ENCODE measurements around the gene AUTS2. TPM values are rescaled to one million over a fixed set of nuclear protein-coding genes. Genes with fewer than 3 reads are reported as not detected.

The AUTS2 gene
- total and polyA plus RNA-seq, 4 donors, result 4.9 to 24.4 (median 7.0) TPM

- TF ChIP-seq, protein P1, sequence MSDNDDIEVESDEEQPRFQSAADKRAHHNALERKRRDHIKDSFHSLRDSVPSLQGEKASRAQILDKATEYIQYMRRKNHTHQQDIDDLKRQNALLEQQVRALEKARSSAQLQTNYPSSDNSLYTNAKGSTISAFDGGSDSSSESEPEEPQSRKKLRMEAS (IDR thresholded peaks at IDR 0.05), result no peak
- TF ChIP-seq EGR1 (IDR thresholded peaks at IDR 0.05; ENCODE audit: low read depth in 2 of 2), result no peak
- TF ChIP-seq HNF4G (IDR thresholded peaks at IDR 0.05), result no peak
- no peak for TF ChIP-seq TAF1 (conservative IDR thresholded peaks at IDR 0.05)
- no peak for TF ChIP-seq FOXA2 (IDR thresholded peaks at IDR 0.05)
- TF ChIP-seq RAD21 (IDR thresholded peaks at IDR 0.05), result no peak
- no peak for TF ChIP-seq HNF4A (conservative IDR thresholded peaks at IDR 0.05)
- no peak for TF ChIP-seq YY1 (IDR thresholded peaks at IDR 0.05)
- TF ChIP-seq CTCF (IDR thresholded peaks at IDR 0.05; ENCODE audit: low read depth, low read length, missing input control), result no peak
- no peak for TF ChIP-seq JUND (IDR thresholded peaks at IDR 0.05)
- TF ChIP-seq ATF3 (IDR thresholded peaks at IDR 0.05), result no peak
- TF ChIP-seq ZBTB33 (IDR thresholded peaks at IDR 0.05), result no peak
- TF ChIP-seq, protein P2, sequence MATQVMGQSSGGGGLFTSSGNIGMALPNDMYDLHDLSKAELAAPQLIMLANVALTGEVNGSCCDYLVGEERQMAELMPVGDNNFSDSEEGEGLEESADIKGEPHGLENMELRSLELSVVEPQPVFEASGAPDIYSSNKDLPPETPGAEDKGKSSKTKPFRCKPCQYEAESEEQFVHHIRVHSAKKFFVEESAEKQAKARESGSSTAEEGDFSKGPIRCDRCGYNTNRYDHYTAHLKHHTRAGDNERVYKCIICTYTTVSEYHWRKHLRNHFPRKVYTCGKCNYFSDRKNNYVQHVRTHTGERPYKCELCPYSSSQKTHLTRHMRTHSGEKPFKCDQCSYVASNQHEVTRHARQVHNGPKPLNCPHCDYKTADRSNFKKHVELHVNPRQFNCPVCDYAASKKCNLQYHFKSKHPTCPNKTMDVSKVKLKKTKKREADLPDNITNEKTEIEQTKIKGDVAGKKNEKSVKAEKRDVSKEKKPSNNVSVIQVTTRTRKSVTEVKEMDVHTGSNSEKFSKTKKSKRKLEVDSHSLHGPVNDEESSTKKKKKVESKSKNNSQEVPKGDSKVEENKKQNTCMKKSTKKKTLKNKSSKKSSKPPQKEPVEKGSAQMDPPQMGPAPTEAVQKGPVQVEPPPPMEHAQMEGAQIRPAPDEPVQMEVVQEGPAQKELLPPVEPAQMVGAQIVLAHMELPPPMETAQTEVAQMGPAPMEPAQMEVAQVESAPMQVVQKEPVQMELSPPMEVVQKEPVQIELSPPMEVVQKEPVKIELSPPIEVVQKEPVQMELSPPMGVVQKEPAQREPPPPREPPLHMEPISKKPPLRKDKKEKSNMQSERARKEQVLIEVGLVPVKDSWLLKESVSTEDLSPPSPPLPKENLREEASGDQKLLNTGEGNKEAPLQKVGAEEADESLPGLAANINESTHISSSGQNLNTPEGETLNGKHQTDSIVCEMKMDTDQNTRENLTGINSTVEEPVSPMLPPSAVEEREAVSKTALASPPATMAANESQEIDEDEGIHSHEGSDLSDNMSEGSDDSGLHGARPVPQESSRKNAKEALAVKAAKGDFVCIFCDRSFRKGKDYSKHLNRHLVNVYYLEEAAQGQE (IDR thresholded peaks at IDR 0.05), result no peak
- TF ChIP-seq RXRA (IDR thresholded peaks at IDR 0.05), result no peak
- TF ChIP-seq SP1 (IDR thresholded peaks at IDR 0.05), result no peak
- TF ChIP-seq GABPA (IDR thresholded peaks at IDR 0.05 in 1 of 2, conservative IDR thresholded peaks at IDR 0.05 in 1 of 2), result no peak
- TF ChIP-seq FOXA1 (IDR thresholded peaks at IDR 0.05), result no peak
- no peak overlapping the region for H3K9ac ChIP-seq (ENCODE audit: low read depth in 1 of 2, low read length in 2 of 2)
- no peak overlapping the region for H3K4me3 ChIP-seq (ENCODE audit: low read depth in 1 of 3, low read length in 3 of 3)
- no peaks in the 10 kb centered on the region for H3K27me3 ChIP-seq (ENCODE audit: control insufficient read depth in 4 of 4, insufficient read depth in 4 of 4, low read length in 3 of 4)
- H3K9me3 ChIP-seq (ENCODE audit: control insufficient read depth in 4 of 4, low read length in 3 of 4), result no peaks in the 10 kb centered on the region
- no peak overlapping the region for H3K27ac ChIP-seq (ENCODE audit: low read depth in 1 of 2, low read length in 2 of 2)
- no peaks in the 10 kb centered on the region for H3K36me3 ChIP-seq (ENCODE audit: control insufficient read depth in 4 of 4, insufficient read depth in 3 of 4, low read depth in 1 of 4, low read length in 3 of 4)
- DNase-seq (ENCODE audit: low spot score), result no peak
- no peaks in the 10 kb centered on the region for H3K4me1 ChIP-seq (ENCODE audit: control insufficient read depth in 4 of 4, insufficient read depth in 4 of 4, low read length in 3 of 4)
- 99% methylated on average over 1 of the region's 1 CpG for WGBS
These were observed 639.0 kb downstream of the AUTS2 start for GRCh38 chr7:70237256-70237655.
